ENCODE data around the gene POGZ.
"Not testable (repeated sequence)": the region's sequence is repeated elsewhere in the genome, so short reads cannot be mapped to it uniquely, and the experiment has no call there.

POGZ gene

GRCh38 chr1:151391079-151391563 is 68.2 kb downstream of the POGZ start:
- no peak overlapping the region for H3K4me3 ChIP-seq (ENCODE audit: low read length)
- DNase-seq (ENCODE audit: low read depth), result no peak
- TF ChIP-seq, protein P1, sequence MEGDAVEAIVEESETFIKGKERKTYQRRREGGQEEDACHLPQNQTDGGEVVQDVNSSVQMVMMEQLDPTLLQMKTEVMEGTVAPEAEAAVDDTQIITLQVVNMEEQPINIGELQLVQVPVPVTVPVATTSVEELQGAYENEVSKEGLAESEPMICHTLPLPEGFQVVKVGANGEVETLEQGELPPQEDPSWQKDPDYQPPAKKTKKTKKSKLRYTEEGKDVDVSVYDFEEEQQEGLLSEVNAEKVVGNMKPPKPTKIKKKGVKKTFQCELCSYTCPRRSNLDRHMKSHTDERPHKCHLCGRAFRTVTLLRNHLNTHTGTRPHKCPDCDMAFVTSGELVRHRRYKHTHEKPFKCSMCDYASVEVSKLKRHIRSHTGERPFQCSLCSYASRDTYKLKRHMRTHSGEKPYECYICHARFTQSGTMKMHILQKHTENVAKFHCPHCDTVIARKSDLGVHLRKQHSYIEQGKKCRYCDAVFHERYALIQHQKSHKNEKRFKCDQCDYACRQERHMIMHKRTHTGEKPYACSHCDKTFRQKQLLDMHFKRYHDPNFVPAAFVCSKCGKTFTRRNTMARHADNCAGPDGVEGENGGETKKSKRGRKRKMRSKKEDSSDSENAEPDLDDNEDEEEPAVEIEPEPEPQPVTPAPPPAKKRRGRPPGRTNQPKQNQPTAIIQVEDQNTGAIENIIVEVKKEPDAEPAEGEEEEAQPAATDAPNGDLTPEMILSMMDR (conservative IDR thresholded peaks at IDR 0.05; ENCODE audit: low read length), result no peak

- DNase-seq (ENCODE audit: low read depth); H3K4me3 ChIP-seq (ENCODE audit: low read length): not testable (repeated sequence)
Measured at GRCh38 chr1:151390221-151391078, 68.8 kb downstream of the POGZ start.

DNA sequence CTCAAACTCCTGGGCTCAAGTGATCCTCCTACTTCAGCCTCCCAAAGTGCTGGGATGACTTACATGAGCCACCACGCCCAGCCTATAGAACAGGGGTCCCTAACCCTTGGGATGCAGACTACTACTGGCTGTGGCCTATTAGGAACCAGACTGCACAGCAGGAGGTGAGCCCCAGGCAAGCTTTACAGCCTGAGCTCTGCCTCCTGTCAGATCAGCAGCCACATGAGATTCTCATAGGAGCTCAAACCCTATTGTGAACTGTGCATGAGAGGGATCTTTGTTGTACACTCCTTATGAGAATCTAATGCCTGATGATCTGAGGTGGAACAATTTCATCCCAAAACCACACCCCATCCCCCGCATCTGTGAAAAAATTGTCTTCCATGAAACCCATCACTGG is 73.3 kb downstream of the POGZ start:
- TF ChIP-seq, protein P1 (conservative IDR thresholded peaks at IDR 0.05; ENCODE audit: low read length), result no peak
- DNase-seq (ENCODE audit: low read depth), result no peak
- no peak overlapping the region for H3K4me3 ChIP-seq (ENCODE audit: low read length)

DNA sequence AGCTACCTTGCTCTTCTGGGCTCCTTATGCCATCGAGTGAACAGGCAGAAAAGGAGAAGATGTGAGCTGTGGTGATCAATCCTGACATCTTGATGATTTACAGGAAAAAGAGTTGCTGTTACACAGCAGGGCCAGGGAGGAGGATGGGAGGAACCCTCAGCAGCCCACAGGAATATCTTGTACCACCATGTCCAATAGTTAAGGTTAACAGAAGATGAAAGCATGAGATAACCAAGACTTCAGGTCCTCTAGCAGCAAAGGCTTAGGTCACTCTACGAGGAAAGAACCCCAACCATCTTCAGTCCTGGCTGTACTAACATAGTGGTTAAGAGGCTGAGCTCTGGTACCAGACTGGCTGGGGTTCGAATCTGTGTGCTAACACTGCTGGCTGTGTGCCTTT is 74.7 kb downstream of the POGZ start:
- no peak for DNase-seq (ENCODE audit: low read depth)
- no peak overlapping the region for H3K4me3 ChIP-seq (ENCODE audit: low read length)
- TF ChIP-seq, protein P1 (conservative IDR thresholded peaks at IDR 0.05; ENCODE audit: low read length), result no peak

GRCh38 chr1:151377150-151377884 is 82.0 kb downstream of the POGZ start:
- TF ChIP-seq, protein P1 (conservative IDR thresholded peaks at IDR 0.05; ENCODE audit: low read length), result no peak
- DNase-seq (ENCODE audit: low read depth), result no peak

GRCh38 chr1:151373196-151373595 is 86.1 kb downstream of the POGZ start:
- no peak for DNase-seq (ENCODE audit: low read depth)
- H3K4me3 ChIP-seq (ENCODE audit: low read length), result no peak overlapping the region
- TF ChIP-seq, protein P1 (conservative IDR thresholded peaks at IDR 0.05; ENCODE audit: low read length), result no peak

More at GRCh38 chr1:151377150-151377884, 82.0 kb downstream of the POGZ start:
- H3K4me3 ChIP-seq (ENCODE audit: low read length), result no peak overlapping the region

- peak; percentile 70 for DNase-seq (ENCODE audit: low read depth)
- peak within 1 kb of the TSS; percentile 63 for H3K4me3 ChIP-seq (ENCODE audit: low read length)
Measured at GRCh38 chr1:151372058-151372934, 87.0 kb downstream of the POGZ start, which contains the start of gene SELENBP1. Gene SELENBP1 (minus strand): TSS chr1:151372705. CDS start chr1:151372641, 64 bp downstream.

More at GRCh38 chr1:151372058-151372934, 87.0 kb downstream of the POGZ start, which contains the start of gene SELENBP1:
- TF ChIP-seq, protein P1 (conservative IDR thresholded peaks at IDR 0.05; ENCODE audit: low read length), result no peak

Measured in AG10803 (cell line).